ENCODE results near the gene CNTD1. TPM values are rescaled to one million over a fixed set of nuclear protein-coding genes. Genes with fewer than 3 reads are reported as not detected.

Gene CNTD1
- total and polyA plus RNA-seq, 2 of the 4 experiments (the other 2 are of a cell fraction): not detected

GRCh38 chr17:42759982-42760651 lies 38.5 kb upstream of the CNTD1 start:
- Histone ChIP-seq H3K79me1 (ENCODE audit: low read depth in 1 of 2, low read length in 2 of 2) (no peaks in the 10 kb centered on the region), H3K4ac (ENCODE audit: low read depth, low read length) (no peak overlapping the region), H2AK5ac (ENCODE audit: low read depth, low read length) (no peak overlapping the region), H3K9me3 (ENCODE audit: control insufficient read depth, insufficient read depth, low read length) (no peaks in the 10 kb centered on the region), H3K27ac (ENCODE audit: insufficient read depth, low read length) (no peak overlapping the region), H2BK120ac (ENCODE audit: low read depth, low read length) (no peak overlapping the region), H4K5ac (ENCODE audit: low read depth, low read length) (no peak overlapping the region), H3K36me3 (ENCODE audit: control insufficient read depth, insufficient read depth, low read length) (no peaks in the 10 kb centered on the region), H4K20me1 (ENCODE audit: insufficient read depth, low read length) (no peaks in the 10 kb centered on the region), H2AK9ac (replicated peaks; ENCODE audit: low read depth, low read length, poor library complexity) (no peak overlapping the region), H2BK5ac (ENCODE audit: low read depth, low read length, poor library complexity, severe bottlenecking) (no peak overlapping the region), H3K23ac (ENCODE audit: low read depth, low read length) (0 out of 2 replicates have a peak overlapping the region, but pooled peaks have one; percentile 75), H3K18ac (ENCODE audit: low read depth, low read length) (no peak overlapping the region), H3K4me3 (ENCODE audit: insufficient read depth, low read depth, low read length) (no peak overlapping the region), H3K4me1 (ENCODE audit: control insufficient read depth, insufficient read depth, low read length) (no peaks in the 10 kb centered on the region), H3K14ac (replicated peaks; ENCODE audit: low read depth, low read length) (no peak overlapping the region), H3K27me3 (ENCODE audit: control insufficient read depth, insufficient read depth, low read length) (peaks cover 54% of the 10 kb centered on the region), H2AFZ (replicated peaks; ENCODE audit: low read length, poor library complexity) (peak overlapping the region; percentile 87), H2BK20ac (ENCODE audit: low read depth, low read length) (no peak overlapping the region), H3K56ac (ENCODE audit: extremely low read depth, insufficient read depth, low read length) (no peak overlapping the region), H4K91ac (ENCODE audit: insufficient read depth, low read depth, low read length) (no peak overlapping the region), H3K4me2 (ENCODE audit: low read depth, low read length) (no peak overlapping the region), H3K9me1 (ENCODE audit: insufficient read depth, low read length) (no peaks in the 10 kb centered on the region), H2BK15ac (ENCODE audit: low read depth, low read length) (no peak overlapping the region), H3K9ac (ENCODE audit: low read depth, low read length) (no peak overlapping the region), H4K8ac (ENCODE audit: low read depth in 2 of 2, low read length in 2 of 2) (no peak overlapping the region)
- in situ Hi-C loops (cut with MboI; ENCODE audit: low sequenced_read_pairs) (no loop called here), dilution Hi-C loops (cut with HindIII; ENCODE audit: low sequenced_read_pairs, unreplicated experiment) (no loop called here), intact Hi-C loops (cut with micrococcal nuclease) (loop anchor here (5.0 kb wide), 2 partner anchors 62 to 183 kb away; partner anchors contain the start of genes BECN1 and PSMC3IP)
- no peak for DNase-seq
- TF ChIP-seq RCOR1 (IDR thresholded peaks at IDR 0.05; ENCODE audit: insufficient replicate concordance, low read length) (no peak), ELK1 (IDR thresholded peaks at IDR 0.05; ENCODE audit: borderline replicate concordance, low read depth, low read length) (no peak), RAD21 (IDR thresholded peaks at IDR 0.05; ENCODE audit: low read length) (no peak)
- WGBS, 2 experiments (ENCODE audit: extremely low coverage in 2 of 2, insufficient read length in 1 of 2): 53% methylated on average over 5 of the region's 11 CpGs; no CpG with 5 or more reads in 1 of the 2 experiments
- ChIA-PET CTCF (interaction anchor here (3.5 kb wide), 1 partner anchor 12 kb away, joined by 12 read pairs; no protein-coding TSS in a partner anchor), POLR2A (ENCODE audit: unreplicated experiment) (no interaction called here)
- ATAC-seq (ENCODE audit: low read depth): no peak
- no TSS peak for BruUV-seq (replicated peaks)
